Stimulated activated CD8-positive, alpha-beta memory T cell treated with anti-CD3 and anti-CD28 coated beads, Interleukin-4, amount 100 ng/mL, for 4 hours (primary cell): Measurements from ENCODE around the gene WAPL.

Source experiments
- DNase-seq, 2 donors: peaks; one replicate each; pipeline ENCODE4 v3.0.0-alpha.2; 2020; ENCODE audit warnings: low read depth in 2 of 2, low spot score in 1 of 2

WAPL gene

GRCh38 chr10:86480571-86480970 is 41.0 kb downstream of the WAPL start:
- DNase-seq = no peak

DNA sequence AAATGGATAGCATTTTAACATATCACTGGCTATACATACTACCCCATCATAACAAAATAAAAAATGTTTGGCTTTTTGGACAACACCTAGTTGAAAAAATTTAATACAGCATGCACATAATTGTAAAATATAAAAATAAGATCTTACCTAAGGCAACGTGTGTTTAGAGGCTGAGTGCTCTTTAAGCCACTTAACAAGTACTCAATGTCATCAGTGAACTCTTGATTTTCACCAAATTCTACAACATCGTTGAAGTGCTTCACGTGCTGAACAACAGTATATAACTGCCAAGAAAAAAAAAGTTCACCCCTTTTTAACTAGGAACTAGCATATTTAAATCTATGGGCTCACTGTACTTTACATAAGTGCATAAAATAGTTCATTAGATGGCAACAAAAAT is 49.5 kb downstream of the WAPL start:
- no peak for DNase-seq

DNA sequence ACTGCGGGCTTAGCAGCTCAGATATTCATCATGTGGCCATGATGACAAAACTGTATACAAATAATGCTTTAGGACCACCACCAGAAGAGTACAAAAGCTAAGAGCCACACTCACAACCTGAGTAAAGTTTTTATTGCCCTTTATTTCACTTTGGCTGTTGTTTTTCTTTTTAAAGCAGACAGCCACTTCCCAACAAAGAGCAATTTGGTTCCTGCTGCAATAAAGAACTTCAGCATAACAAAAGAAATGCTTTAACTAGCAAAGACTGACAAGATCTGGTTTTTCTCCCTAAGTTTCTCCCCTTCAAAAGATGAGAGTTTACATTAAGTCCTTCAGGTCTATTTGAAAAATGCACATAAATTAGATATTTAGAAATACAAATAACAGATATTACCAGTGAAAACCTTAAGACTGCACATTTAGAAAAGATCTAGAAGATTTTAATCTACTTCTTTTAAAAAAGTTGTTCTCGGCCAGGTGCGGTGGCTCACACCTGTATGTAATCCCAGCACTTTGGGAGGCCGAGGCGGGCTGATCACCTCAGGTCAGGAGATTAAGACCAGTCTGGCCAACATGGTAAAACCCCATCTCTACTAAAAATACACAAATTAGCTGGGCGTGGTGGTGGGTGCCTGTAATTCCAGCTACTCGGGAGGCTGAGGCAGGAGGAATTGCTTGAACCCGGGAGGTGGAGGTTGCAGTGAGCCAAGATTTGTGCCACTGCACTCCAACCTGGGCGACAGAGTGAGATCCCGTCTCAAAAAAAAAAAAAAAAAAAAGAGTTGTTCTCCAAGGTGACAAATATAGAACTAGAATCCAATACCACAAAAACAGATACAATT is 59.4 kb downstream of the WAPL start:
- no peak for DNase-seq

GRCh38 chr10:86451604-86451960 is 70.0 kb downstream of the WAPL start:
- DNase-seq = no peak

DNA sequence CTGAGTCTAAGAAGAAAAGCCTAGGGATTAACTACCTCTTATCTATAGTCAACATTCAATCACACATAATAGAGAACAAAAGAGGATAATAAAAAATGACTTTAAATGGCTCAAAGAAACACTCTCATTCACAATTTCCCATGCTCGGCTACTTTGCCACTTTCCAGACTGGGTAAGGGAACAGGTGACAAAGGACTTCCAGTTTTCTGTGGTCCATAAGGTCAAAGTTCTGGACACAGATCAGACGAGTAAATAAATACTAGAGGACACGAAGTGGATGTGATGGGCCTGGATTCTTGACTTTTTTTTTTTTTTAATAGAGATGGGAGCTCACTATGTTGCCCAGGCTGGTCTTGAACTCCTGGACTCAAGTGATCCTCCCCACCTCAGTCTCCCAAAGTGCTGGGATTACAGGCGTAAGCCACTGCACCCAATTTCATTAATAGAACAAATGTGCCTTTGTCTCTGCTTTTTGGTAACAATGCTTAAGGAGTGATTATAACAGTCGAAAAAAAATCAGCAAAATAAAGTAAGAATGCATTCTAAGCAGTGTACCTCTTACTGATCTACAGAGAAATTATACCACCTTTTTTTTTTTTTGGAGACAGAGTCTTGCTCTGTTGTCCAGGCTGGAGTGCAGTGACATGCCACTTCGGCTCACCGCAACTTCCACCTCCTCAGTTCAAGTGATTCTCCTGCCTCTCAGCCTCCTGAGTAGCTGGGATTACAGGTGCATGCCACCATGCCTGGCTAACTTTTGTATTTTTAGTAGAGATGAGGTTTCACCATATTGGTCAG is 70.6 kb downstream of the WAPL start:
- no peak for DNase-seq

- DNase-seq = no peak
Measured at GRCh38 chr10:86449926-86450558, 71.5 kb downstream of the WAPL start.

DNA sequence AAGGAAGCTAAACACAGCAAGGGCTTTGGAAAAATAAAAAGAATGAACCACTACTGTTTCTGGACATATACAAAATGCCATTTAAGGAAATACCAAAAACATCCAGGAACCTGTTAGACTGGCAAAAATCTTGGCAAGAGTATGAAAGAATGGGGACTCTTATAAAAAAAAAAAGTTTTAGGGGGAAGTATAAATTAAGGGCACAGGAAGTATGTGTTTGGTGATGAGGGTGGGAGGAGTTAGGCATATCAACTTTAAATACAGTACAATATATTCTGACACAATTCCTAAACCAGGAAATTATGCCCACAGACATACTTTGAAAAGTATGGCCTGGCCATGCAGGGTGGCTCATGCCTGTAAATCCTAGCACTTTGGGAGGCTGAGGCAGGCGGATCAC is 74.2 kb downstream of the WAPL start:
- no peak for DNase-seq

- DNase-seq = no peak
Measured at GRCh38 chr10:86446987-86447386, 74.6 kb downstream of the WAPL start.

GRCh38 chr10:86446440-86446839 is 75.2 kb downstream of the WAPL start:
- no peak for DNase-seq

DNA sequence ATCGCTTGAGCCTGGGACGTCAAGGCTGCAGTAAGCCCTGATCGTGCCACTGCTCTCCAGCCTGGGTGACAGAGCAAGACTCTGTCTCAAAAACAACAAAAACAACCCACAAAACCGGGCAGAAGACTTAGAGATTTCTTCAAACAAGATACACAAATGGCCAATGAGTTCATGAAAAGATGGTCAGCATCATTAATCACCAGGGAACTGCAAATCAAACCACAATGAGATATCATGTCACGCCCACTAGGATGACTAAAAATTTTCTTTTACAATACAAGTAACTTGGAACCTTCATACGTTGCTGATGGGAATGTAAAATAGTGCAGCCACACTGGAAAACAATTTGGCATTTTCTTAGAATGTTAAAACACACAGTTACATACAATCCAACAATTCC is 77.7 kb downstream of the WAPL start:
- no peak for DNase-seq

DNA sequence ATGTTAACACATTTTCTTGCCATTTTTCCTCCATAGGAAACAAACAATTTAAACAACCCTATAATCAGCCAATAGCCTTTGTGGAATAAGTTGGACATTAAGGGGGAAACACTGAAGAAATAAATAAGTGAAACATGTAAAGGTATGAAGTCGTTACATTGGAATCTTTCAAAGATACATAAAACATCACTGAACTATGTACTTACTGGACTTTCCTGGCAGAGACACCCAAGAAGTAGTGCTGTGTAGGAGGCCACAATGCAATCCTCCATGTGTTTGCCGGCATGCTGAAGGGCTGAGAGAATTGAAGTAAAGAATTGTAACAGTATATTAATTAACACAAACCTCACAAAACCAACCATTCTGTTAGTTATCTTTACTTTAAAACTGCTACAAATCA is 78.5 kb downstream of the WAPL start:
- no peak for DNase-seq

DNA sequence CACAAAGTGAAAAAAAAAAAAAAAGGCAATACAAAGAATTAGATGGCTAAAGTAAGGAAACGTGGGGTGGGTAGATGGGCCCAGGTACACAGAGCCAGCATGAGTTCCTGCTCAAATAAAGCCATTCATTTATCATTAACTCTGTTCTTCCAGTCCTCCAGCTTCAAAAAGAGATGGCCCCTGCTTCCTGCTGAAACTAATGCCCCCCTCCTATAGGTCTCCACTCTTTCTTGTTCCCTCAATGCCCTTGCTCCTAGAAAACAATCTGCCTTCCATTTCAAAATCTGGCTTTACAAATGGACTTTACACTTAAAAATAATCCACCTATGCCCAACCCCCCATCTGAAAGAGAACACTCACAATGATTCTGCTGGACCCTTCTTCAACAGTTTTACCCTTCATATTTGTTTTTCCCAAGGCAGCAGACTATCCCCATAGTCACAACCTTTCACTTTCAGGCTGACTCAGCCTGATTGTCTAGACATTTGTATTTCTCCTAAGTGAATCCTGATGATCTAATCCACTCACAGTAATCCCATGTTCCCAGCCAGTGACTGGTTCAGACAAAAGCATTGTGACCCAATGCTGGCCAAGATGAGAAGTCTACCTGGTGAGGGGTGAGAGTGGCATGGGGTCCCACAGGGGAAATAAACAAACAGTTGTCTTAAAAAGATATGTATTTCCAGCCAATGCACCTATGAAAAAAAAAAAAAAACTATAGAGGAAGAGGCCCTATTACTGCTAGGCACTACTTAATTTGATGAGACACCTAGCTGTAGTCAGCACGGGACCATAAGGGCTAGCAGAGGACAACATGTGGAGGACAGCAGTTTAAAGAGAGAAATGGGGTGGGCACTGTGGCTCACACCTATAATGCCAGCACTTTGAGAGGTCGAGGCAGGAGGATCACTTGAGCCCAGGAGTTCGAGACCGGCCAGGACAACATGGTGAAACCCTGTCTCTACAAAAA is 80.4 kb downstream of the WAPL start:
- DNase-seq = no peak

GRCh38 chr10:86439544-86439943 is 82.0 kb downstream of the WAPL start:
- DNase-seq = no peak

DNA sequence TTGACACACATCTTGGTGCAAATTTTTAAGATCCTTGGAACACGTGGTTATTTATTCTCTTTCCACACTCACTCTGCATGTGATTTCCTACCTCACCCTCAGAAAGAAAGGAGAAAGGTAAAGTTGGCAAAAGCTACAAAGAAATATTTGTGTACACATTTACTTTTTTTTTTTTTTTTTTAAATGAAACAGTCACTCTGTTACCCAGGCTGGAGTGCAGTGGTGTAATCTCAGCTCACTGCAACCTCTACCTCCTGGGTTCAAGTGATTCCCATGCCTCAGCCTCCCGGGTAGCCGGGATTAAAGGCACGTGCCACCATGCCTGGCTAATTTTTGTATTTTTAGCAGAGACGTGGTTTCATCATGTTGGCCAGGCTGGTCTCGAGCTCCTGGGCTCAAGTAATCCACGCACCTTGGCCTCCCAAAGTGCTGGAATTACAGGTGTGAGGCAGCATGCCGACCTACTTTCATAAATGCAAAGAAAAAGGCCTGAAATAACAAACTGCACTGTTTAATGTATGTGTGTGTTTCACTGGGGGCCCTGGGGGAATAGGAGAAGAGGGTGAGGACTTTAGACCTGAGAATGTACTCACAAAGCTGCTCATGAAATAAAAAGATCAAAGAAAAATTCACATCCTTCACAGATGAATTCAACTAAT is 83.4 kb downstream of the WAPL start:
- no peak for DNase-seq

DNA sequence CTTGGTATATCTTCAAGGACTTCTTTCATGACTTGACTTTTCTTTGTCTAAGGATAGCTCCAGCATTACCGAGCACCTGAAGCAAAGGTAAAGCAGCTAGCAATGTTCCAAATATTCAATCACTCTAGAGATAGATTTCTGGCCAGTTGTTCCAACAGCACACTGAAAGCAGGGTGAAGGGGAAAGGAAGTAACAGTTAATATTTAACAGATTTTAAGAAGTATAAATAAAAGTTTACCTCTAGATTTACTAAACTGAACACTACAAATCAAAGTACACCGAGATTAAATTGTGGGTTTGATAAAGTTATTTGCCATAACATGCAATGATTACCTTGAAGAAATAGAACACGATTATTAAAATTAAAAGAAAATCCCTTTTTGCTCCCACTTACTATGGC is 84.1 kb downstream of the WAPL start:
- DNase-seq = no peak

DNA sequence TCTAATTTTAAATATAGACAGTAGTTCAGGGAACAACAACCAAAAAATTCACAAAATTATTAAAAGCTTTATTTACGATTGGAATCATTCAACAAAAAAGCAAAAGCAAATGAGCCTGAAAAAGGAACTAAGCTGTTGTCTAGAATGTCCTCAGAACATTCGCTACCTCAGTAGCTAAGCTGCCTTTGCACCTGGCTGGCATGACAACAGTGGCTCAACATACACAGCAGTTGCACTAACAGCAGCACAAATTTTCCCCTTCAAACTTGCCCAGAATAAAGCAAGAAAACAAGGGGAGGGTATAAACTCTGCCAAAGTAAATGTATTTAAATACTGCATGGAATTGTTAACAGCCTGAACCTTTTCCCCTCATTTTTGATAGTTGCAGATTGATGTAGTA is 84.6 kb downstream of the WAPL start:
- no peak for DNase-seq

- no peak for DNase-seq
Measured at GRCh38 chr10:86434656-86435055, 86.9 kb downstream of the WAPL start.

DNA sequence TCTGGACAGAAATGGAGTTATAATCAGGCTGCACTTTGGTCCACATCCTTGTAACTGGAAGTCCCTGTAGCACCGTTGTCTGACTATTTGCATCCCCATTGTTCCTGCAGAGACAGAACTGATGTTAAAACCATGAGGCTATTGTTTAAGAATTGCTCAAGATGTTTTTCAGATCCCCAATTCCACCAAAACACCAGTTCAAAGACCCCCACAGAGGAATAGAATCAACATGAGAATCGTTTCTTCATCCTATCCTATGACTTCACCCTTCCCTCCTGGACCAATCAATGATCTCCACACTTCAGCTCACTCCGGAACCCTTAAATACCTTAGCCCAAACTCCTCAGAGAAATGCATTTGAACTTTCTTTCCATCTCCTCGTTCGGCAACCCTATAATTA is 97.9 kb downstream of the WAPL start:
- DNase-seq = no peak

DNA sequence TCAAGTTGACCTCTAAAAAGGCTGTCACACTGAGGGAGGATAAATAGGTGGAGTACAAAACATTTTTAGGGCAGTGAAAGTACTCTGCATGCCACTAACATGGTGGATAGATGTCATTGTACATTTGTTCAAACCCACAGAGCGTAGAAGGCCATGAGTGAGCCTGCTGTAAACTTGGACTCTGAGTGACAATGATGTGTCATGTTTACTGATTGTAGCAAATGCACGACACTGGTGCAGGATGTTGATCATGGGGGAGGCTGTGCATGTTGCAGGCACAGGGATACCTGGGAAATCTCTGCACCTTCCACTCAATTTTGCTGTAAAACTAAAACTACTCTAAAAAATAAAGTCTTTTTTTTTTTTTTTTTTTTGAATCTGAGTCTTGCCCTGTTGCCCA is 102.5 kb downstream of the WAPL start:
- DNase-seq = no peak

DNA sequence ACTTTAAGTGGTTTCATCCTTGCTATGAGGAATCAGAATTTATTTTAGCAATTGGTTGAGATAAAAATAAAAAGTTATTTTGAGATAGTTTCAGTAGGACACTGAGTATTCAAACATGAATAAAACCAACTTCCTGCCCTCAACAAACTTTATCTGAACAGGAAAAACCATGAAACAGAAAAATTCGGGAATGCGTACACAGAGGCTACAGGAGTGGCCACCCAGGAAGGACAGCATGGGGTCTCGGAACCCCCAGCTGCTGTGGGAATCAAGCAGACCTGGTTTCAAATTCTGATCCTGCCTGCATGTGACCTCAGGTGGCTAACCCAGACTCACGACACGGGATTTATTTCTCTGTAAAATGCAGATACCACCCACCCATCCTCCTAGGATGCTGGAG is 106.0 kb downstream of the WAPL start:
- no peak for DNase-seq

- no peak for DNase-seq
Measured at GRCh38 chr10:86415116-86415515, 106.5 kb downstream of the WAPL start.
